Panc1 (cell line): ENCODE data around the gene DNAH7. TPM values are rescaled to one million over a fixed set of nuclear protein-coding genes. Genes with fewer than 3 reads are reported as not detected.

Source experiments
- ATAC-seq: fragments of 200-7000 bp; cut with Tn5 transposase; 2 replicates; pipeline ENCODE4 v1.9.1; 2020; ENCODE audit warnings: mild to moderate bottlenecking, moderate library complexity
- BruUV-seq: library from RNA; stranded (reverse); fragments of 400-500 nt; replicated peaks from 2 replicates; lab custom pipeline; 2021; lab: Mats Ljungman, UMichigan
- CTCF ChIA-PET: fragments of 300-600 bp; sonication (Branson Sonifier 250); formaldehyde crosslinking; loops from one replicate; lab custom pipeline; 2022; ENCODE audit warnings: antibody characterized with exemption; lab: Charles Lee
- POLR2A ChIA-PET: fragments of 300-600 bp; sonication (Branson Sonifier 250); formaldehyde crosslinking; loops from one replicate; lab custom pipeline; 2022; ENCODE audit warnings: antibody characterized with exemption; lab: Charles Lee
- DNase-seq: peaks from one replicate; pipeline ENCODE4 v3.0.0-alpha.2; 2010; ENCODE audit warnings: low read depth, low spot score
- H3K27ac ChIP-seq: 2 replicates; pipeline ENCODE4 v1.5.1; 2011; ENCODE audit warnings: mild to moderate bottlenecking, low read length, inconsistent platforms
- H3K27me3 ChIP-seq: fragments of 200-500 bp; sonication (Bioruptor generic); 2 replicates; pipeline ENCODE4 v1.6.0; 2014; ENCODE audit warnings: low read length, inconsistent platforms; ENCODE audit not compliant: control insufficient read depth, insufficient read depth
- H3K36me3 ChIP-seq: fragments of 200-500 bp; sonication (Bioruptor generic); 2 replicates; pipeline ENCODE4 v1.5.1; 2014; ENCODE audit warnings: inconsistent platforms, mild to moderate bottlenecking, low read length, moderate library complexity; ENCODE audit not compliant: control insufficient read depth, insufficient read depth
- H3K4me1 ChIP-seq: 2 replicates; pipeline ENCODE4 v1.5.1; 2011; ENCODE audit warnings: inconsistent platforms, mild to moderate bottlenecking, low read length, moderate library complexity; ENCODE audit not compliant: control insufficient read depth, insufficient read depth
- H3K4me3 ChIP-seq, 2 experiments: 2 replicates each; pipeline ENCODE4 v1.5.1; 2011 to 2012; ENCODE audit warnings: low read depth in 2 of 2, low read length in 2 of 2, mild to moderate bottlenecking in 2 of 2, inconsistent platforms in 1 of 2, moderate library complexity in 1 of 2
- H3K9me3 ChIP-seq: fragments of 200-500 bp; sonication (Bioruptor generic); 2 replicates; pipeline ENCODE4 v1.5.1; 2014; ENCODE audit warnings: low read depth, mild to moderate bottlenecking, inconsistent platforms, low read length, moderate library complexity; ENCODE audit not compliant: control insufficient read depth, insufficient read depth
- POLR2AphosphoS5 ChIP-seq: IDR thresholded peaks from 2 replicates; pipeline ENCODE4 v1.6.1; 2012; ENCODE audit warnings: mild to moderate bottlenecking, low read depth, low read length, moderate library complexity
- SIN3A ChIP-seq: IDR thresholded peaks from 2 replicates; pipeline ENCODE4 v1.6.1; 2012; ENCODE audit warnings: low read depth, mild to moderate bottlenecking, low read length, moderate library complexity, borderline replicate concordance; ENCODE audit not compliant: insufficient read depth
- TCF7L2 ChIP-seq: IDR thresholded peaks from 2 replicates; pipeline ENCODE4 v1.6.1; 2011; ENCODE audit warnings: mild to moderate bottlenecking, low read depth, low read length, inconsistent platforms
- in situ Hi-C: cut with HindIII; loops from 2 replicates; pipeline ENCODE4 v1.10.0; 2016; ENCODE audit warnings: low sequenced_read_pairs, low pct_unique_long_range_greater_than_20kb
- intact Hi-C: fragments of 100-400 bp; cut with micrococcal nuclease; formaldehyde crosslinking; loops from one replicate; pipeline ENCODE4 v1.10.0; 2022; ENCODE audit not compliant: unreplicated experiment
- total RNA-seq: library from RNA; stranded (reverse); gene quantifications from one replicate; pipeline ENCODE4 v1.2.1, GENCODE V29; 2021; ENCODE audit not compliant: unreplicated experiment
- TF ChIP-seq, protein P1 (sequence below), 2 experiments: IDR thresholded peaks; 2 replicates each; pipeline ENCODE4 v1.6.1; 2011 to 2012; ENCODE audit warnings: low read depth in 2 of 2, control low read depth in 1 of 2, low read length in 1 of 2, mild to moderate bottlenecking in 1 of 2, moderate library complexity in 1 of 2; ENCODE audit not compliant: insufficient read depth in 1 of 2
- TF ChIP-seq, protein P2 (sequence below): fragments of 450-650 bp; IDR thresholded peaks from 2 replicates; pipeline ENCODE4 v1.5.1; 2017; ENCODE audit warnings: mild to moderate bottlenecking

Gene DNAH7
- total RNA-seq, 1 experiment from 2014 or later: 0.98 TPM

DNA sequence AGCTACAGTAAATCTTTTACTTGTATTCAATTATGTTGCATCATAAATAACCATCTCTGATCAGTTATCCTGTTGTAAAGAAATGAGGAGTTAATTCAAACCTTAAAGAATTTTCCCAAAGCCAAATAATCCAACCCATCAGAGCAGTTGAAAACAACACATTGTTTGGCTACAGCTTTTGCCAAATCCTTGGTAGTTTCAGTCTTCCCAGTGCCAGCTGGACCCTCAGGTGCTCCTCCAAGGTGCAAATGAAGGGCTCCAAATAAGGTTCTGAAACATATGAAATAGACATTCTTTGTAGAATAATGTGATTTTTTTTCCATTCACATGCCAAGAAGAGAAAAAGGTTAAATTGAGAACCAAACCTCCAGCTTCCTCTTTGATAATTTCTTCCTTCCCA lies 158.7 kb downstream of the DNAH7 start:
- Histone ChIP-seq H3K27ac (no peak overlapping the region), H3K9me3 (no peaks in the 10 kb centered on the region), H3K4me1 (no peaks in the 10 kb centered on the region), H3K4me3 (no peak overlapping the region), H3K27me3 (no peaks in the 10 kb centered on the region), H3K36me3 (no peaks in the 10 kb centered on the region)
- intact Hi-C loops (no loop called here), in situ Hi-C loops (no loop called here)
- BruUV-seq: no TSS peak
- ATAC-seq (no peak), DNase-seq (no peak)
- POLR2A ChIA-PET: no interaction called here
- CTCF ChIA-PET: no interaction called here
- TF ChIP-seq, protein P1, sequence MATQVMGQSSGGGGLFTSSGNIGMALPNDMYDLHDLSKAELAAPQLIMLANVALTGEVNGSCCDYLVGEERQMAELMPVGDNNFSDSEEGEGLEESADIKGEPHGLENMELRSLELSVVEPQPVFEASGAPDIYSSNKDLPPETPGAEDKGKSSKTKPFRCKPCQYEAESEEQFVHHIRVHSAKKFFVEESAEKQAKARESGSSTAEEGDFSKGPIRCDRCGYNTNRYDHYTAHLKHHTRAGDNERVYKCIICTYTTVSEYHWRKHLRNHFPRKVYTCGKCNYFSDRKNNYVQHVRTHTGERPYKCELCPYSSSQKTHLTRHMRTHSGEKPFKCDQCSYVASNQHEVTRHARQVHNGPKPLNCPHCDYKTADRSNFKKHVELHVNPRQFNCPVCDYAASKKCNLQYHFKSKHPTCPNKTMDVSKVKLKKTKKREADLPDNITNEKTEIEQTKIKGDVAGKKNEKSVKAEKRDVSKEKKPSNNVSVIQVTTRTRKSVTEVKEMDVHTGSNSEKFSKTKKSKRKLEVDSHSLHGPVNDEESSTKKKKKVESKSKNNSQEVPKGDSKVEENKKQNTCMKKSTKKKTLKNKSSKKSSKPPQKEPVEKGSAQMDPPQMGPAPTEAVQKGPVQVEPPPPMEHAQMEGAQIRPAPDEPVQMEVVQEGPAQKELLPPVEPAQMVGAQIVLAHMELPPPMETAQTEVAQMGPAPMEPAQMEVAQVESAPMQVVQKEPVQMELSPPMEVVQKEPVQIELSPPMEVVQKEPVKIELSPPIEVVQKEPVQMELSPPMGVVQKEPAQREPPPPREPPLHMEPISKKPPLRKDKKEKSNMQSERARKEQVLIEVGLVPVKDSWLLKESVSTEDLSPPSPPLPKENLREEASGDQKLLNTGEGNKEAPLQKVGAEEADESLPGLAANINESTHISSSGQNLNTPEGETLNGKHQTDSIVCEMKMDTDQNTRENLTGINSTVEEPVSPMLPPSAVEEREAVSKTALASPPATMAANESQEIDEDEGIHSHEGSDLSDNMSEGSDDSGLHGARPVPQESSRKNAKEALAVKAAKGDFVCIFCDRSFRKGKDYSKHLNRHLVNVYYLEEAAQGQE (IDR thresholded peaks at IDR 0.05; ENCODE audit: insufficient read depth in 1 of 2, low read depth in 2 of 2, low read length in 1 of 2): no peak
- TF ChIP-seq, protein P2, sequence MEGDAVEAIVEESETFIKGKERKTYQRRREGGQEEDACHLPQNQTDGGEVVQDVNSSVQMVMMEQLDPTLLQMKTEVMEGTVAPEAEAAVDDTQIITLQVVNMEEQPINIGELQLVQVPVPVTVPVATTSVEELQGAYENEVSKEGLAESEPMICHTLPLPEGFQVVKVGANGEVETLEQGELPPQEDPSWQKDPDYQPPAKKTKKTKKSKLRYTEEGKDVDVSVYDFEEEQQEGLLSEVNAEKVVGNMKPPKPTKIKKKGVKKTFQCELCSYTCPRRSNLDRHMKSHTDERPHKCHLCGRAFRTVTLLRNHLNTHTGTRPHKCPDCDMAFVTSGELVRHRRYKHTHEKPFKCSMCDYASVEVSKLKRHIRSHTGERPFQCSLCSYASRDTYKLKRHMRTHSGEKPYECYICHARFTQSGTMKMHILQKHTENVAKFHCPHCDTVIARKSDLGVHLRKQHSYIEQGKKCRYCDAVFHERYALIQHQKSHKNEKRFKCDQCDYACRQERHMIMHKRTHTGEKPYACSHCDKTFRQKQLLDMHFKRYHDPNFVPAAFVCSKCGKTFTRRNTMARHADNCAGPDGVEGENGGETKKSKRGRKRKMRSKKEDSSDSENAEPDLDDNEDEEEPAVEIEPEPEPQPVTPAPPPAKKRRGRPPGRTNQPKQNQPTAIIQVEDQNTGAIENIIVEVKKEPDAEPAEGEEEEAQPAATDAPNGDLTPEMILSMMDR: no peak
- TF ChIP-seq SIN3A: no peak
- TF ChIP-seq TCF7L2: no peak
- no peak for TF ChIP-seq POLR2AphosphoS5

DNA sequence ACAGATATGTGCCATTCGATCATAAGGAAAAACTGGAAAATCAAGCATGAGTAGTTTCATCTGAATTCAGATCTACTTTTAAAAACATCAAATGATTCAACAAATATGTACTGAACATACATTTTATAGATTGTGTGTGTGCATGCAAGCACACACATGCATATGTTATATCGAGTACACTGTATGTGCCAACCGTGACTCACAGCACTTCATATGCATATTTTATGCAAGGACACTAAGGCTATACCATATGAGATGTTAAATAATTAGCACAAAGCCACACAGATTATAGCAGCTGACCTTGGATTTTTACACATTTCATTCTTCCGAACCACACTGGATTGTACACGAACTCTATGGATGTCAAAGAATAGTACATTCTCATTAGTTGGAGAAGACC lies 161.2 kb downstream of the DNAH7 start:
- Histone ChIP-seq H3K27ac (no peak overlapping the region), H3K27me3 (no peaks in the 10 kb centered on the region; the same call in 1 of the 2 replicates), H3K9me3 (no peaks in the 10 kb centered on the region), H3K4me3 (no peak overlapping the region), H3K36me3 (no peaks in the 10 kb centered on the region), H3K4me1 (no peaks in the 10 kb centered on the region)
- CTCF ChIA-PET: no interaction called here
- TF ChIP-seq SIN3A: no peak
- TF ChIP-seq, protein P2: no peak
- POLR2A ChIA-PET: no interaction called here
- in situ Hi-C loops (no loop called here), intact Hi-C loops (no loop called here)
- DNase-seq (no peak), ATAC-seq (no peak)
- no TSS peak for BruUV-seq
